ENCODE data around the gene CPZ. TPM values are rescaled to one million over a fixed set of nuclear protein-coding genes. Genes with fewer than 3 reads are reported as not detected.

Gene CPZ
- total and polyA plus RNA-seq, 10 donors = 0.11 to 8.5 (median 0.93) TPM; not detected in 1

- no peak overlapping the region for H3K27ac ChIP-seq
- H3K9me3 ChIP-seq = no peaks in the 10 kb centered on the region
- intact Hi-C loops (cut with DNase I; ENCODE audit: low total_unique reads) = no loop called here
- no peaks in the 10 kb centered on the region for H3K36me3 ChIP-seq
- no peak for DNase-seq
- 79 to 100% (median 86%) methylated on average over 1 to 16 of the region's 16 CpGs for WGBS, 5 donors
- no peak overlapping the region for H3K4me3 ChIP-seq
- no peaks in the 10 kb centered on the region for H3K4me1 ChIP-seq
- TF ChIP-seq POLR2AphosphoS5 (IDR thresholded peaks at IDR 0.05) (no peak), CTCF (IDR thresholded peaks at IDR 0.05 in 8 of 11, conservative IDR thresholded peaks at IDR 0.05 in 3 of 11) (no peak), POLR2A (IDR thresholded peaks at IDR 0.05) (no peak)
- peaks cover 0 to 35% (median 0%) of the 10 kb centered on the region in 7 donors for H3K27me3 ChIP-seq (replicated peaks in 1 of 7)
Observed at GRCh38 chr4:8645753-8646124, 53.2 kb downstream of the CPZ start.

DNA sequence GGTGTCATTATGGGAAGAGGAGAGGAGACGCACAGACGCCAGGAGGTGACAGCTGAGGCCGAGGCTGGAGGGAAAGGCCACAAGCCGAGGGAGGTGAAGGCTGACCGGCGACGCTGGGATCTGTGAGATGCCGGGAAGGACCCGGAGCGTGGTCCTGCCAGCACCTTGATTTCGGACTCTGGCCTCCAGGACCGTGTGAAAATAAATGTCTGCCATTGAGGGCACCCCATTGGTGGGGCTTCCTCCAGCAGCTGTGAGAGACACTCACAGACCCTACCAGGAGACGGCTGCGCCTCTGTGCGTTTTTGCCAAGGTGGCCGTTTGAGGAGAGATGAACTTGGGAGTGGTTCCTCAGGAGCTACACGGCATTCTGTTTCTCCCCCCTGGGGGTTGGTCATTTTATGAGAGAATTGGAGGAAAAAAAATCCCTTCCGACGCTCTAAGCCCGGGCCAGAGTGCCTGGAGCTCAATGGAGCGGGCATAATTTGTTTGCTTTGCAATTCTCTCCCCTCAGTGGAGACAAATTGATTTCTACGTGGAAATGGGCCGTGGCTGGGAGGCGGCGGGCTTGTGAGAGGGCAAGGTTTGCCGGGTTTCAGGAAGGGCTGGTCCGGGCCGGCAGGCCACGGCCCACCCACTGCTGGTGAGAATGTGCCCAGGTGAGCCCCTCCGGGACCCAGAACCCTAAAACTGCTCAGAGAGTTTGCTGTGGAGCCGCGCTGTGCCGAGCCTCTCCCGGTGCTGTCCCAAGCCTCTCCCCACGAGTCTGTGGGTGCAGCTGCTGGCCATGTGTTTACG lies 53.9 kb downstream of the CPZ start:
- Histone ChIP-seq H3K27ac (no peak overlapping the region), H3K4me3 (no peak overlapping the region), H3K4me1 (no peaks in the 10 kb centered on the region), H3K9me3 (no peaks in the 10 kb centered on the region), H3K27me3 (replicated peaks in 1 of 7) (peaks cover 0 to 35% (median 0%) of the 10 kb centered on the region in 7 donors), H3K36me3 (no peaks in the 10 kb centered on the region)
- peak; percentile 59 for DNase-seq
- intact Hi-C loops (cut with DNase I; ENCODE audit: low total_unique reads) = no loop called here
- WGBS, 5 donors = 82 to 89% (median 85%) methylated on average over 34 to 36 of the region's 36 CpGs
- TF ChIP-seq CTCF (IDR thresholded peaks at IDR 0.05 in 8 of 11, conservative IDR thresholded peaks at IDR 0.05 in 3 of 11) (no peak), POLR2AphosphoS5 (IDR thresholded peaks at IDR 0.05) (no peak), POLR2A (IDR thresholded peaks at IDR 0.05) (no peak)

GRCh38 chr4:8647094-8647570 lies 54.6 kb downstream of the CPZ start:
- intact Hi-C loops (cut with DNase I; ENCODE audit: low total_unique reads) = no loop called here
- 79 to 88% (median 82%) methylated on average over 14 of the region's 14 CpGs for WGBS, 5 donors
- H3K36me3 ChIP-seq = no peaks in the 10 kb centered on the region
- H3K4me3 ChIP-seq = no peak overlapping the region
- H3K27ac ChIP-seq = no peak overlapping the region
- H3K27me3 ChIP-seq (replicated peaks in 1 of 7) = peaks cover 0 to 40% (median 0%) of the 10 kb centered on the region in 7 donors
- no peak for TF ChIP-seq POLR2A (IDR thresholded peaks at IDR 0.05)
- no peak for TF ChIP-seq POLR2AphosphoS5 (IDR thresholded peaks at IDR 0.05)
- TF ChIP-seq CTCF (IDR thresholded peaks at IDR 0.05 in 8 of 11, conservative IDR thresholded peaks at IDR 0.05 in 3 of 11) = no peak
- DNase-seq = peak; percentile 37
- H3K4me1 ChIP-seq = no peaks in the 10 kb centered on the region
- H3K9me3 ChIP-seq = no peaks in the 10 kb centered on the region

DNA sequence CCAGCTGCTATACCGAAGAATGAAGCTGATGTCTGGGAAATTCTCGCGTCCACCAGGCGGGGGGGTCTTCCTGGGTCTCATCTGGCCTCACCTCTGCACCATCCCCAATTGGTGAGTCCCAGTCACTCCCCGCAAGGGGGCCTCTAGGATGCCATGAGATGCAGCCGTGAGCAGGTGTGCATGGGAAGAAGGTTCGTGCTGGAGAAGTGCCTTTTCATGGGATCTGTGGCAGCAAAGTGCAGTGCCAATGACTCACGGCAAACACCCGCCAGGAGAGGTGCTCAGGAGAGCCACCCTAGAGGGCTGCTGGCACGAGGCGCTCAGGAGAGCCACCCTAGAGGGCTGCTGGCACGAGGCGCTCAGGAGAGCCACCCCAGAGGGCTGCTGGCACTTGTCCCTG lies 55.1 kb downstream of the CPZ start:
- WGBS, 5 donors = 73 to 82% (median 81%) methylated on average over 9 to 13 of the region's 13 CpGs
- no peak overlapping the region for H3K27ac ChIP-seq
- no peak overlapping the region for H3K4me3 ChIP-seq
- intact Hi-C loops (cut with DNase I; ENCODE audit: low total_unique reads) = no loop called here
- H3K9me3 ChIP-seq = no peaks in the 10 kb centered on the region
- H3K27me3 ChIP-seq (replicated peaks in 1 of 7) = peaks cover 0 to 42% (median 0%) of the 10 kb centered on the region in 7 donors
- H3K36me3 ChIP-seq = no peaks in the 10 kb centered on the region
- TF ChIP-seq POLR2AphosphoS5 (IDR thresholded peaks at IDR 0.05) = no peak
- peak; percentile 47 for DNase-seq
- no peaks in the 10 kb centered on the region for H3K4me1 ChIP-seq
